ENCODE measurements around the gene FTL.
"Not testable (repeated sequence)": the region's sequence is repeated elsewhere in the genome, so short reads cannot be mapped to it uniquely, and the experiment has no call there.

FTL gene

GRCh38 chr19:48965040-48965805 lies at the start of gene FTL:
FTL (plus strand) TSS chr19:48965309; CDS start chr19:48965508, 199 bp downstream.
- DNase-seq = peak; percentile 92

DNA sequence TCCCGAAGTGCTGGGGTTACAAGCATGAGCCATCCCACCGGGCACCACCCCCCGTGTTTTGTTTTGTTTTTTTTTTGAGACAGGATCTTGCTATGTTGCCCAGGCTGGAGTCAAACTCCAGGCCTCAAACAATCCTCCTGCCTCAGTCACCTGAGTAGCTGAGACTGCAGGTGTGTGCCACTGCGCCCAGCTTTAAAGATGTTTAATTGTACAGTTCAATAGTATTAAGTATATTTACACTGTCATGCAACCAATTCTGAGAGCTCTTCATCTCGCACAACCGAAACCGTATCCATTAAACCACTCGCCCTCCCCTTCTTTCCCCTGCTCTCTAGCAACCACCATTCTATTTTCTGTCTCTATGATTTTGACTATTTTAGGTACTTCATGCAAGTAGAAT lies 49.4 kb upstream of the FTL start:
- DNase-seq = no peak

DNA sequence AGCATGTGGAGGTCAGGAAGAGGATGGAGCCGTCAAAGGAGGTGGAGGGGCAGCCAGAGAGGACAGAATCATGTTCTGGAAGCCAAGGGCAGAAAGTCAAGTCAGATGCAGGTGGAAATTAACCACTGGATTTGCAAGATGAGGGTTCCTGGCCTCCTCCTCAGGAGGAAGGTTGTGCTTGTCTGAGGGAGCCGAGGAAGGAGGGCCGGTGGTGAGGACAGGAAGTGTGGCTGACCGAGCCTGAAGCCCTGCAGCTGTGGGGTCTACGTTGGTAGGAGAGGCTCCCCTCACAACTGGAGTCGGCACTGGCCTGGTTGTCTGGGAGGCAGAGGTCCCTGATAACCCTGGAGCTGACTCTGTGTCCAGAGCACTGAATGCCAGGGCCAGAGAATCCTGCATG lies 47.0 kb upstream of the FTL start:
- DNase-seq = no peak

GRCh38 chr19:48918801-48919247 lies 46.3 kb upstream of the FTL start:
- no peak for DNase-seq

DNA sequence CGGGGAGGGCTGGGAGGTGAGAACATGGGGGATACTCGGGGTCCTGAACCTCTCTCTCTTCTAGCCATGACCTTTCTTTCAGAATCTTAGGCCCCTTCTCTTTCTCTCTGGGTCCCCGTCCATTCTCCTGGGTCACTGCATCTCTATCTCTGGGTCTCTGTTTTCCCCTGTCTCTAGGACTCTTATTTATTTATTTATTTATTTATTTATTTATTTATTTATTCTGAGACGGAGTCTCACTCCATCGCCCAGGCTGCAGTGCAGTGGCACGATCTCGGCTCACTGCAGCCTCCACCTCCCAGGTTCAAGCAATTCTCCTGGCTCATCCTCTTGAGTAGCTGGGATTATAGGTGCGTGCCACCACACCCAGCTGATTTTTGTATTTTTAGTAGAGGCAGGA lies 45.8 kb upstream of the FTL start:
- DNase-seq = not testable (repeated sequence)

- no peak for DNase-seq
Observed at GRCh38 chr19:48920949-48921348, 44.2 kb upstream of the FTL start.

GRCh38 chr19:48921721-48922500 lies 43.2 kb upstream of the FTL start:
- DNase-seq = no peak

DNA sequence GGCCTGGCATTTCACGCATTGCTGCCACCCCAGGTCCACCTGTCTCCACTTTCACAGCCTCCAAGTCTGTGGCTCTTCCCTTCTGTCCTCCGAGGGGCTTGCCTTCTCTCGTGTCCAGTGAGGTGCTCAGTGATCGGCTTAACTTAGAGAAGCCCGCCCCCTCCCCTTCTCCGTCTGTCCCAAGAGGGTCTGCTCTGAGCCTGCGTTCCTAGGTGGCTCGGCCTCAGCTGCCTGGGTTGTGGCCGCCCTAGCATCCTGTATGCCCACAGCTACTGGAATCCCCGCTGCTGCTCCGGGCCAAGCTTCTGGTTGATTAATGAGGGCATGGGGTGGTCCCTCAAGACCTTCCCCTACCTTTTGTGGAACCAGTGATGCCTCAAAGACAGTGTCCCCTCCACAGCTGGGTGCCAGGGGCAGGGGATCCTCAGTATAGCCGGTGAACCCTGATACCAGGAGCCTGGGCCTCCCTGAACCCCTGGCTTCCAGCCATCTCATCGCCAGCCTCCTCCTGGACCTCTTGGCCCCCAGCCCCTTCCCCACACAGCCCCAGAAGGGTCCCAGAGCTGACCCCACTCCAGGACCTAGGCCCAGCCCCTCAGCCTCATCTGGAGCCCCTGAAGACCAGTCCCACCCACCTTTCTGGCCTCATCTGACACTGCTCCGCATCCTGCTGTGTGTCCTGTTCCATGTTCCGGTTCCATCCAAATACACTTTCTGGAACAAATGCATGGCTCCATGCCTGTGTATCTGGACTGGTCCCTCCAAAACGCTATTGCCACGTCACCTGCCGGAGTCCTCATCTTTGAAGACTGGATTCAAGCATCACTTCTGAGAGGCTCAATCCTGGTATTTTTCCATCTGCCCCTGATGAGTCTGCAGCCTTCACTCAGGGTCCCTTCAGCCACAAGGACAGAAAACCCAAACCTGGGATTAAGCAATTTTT lies 42.3 kb upstream of the FTL start:
- DNase-seq = no peak

DNA sequence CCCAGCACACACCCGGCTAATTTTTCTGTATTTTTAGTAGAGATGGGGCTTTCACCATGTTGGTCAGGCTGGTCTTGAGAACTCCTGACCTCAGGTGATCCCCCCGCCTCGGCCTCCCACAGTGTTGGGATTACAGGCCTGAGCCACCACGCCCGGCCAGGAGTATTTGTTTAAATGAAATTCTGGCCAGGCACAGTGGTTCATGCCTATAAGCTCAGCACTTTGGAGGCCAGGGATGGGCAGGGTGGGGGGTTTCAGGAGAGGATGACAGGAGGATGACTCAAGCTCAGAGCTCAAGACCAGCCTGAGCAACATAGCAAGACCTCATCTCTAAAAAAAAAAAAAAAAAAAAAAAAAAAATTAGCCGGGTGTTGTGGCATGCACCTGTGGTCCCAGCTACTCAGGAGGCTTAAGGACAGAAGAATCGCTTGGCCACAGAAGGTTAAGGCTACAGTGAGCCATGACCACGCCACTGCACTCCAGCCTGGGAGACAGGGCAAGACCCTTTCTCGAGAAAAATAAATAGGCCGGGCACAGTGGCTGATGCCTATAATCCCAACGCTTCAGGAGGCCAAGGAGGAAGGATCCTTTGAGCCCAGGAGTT lies 39.8 kb upstream of the FTL start:
- DNase-seq = no peak

- not testable (repeated sequence) for DNase-seq
Observed at GRCh38 chr19:48925890-48926289, 39.2 kb upstream of the FTL start.

- no peak for DNase-seq
Observed at GRCh38 chr19:48926909-48927308, 38.2 kb upstream of the FTL start.

DNA sequence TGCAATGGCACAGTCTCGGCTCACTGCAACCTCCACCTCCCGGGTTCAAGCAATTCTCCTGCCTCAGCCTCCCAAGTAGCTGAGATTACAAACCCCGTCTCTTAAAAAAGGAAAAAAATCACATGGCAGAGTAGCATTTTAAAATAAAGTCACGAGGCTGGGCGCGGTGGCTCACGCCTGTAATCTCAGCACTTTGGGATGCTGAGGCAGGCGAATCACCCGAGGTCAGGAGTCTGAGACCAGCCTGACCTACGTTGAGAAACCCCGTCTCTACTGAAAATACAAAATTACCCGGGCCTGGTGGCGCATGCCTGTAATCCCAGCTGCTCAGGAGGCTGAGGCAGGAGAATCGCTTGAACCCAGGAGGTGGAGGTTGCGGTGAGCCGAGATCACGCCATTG lies 37.4 kb upstream of the FTL start:
- not testable (repeated sequence) for DNase-seq

- DNase-seq = no peak
Observed at GRCh38 chr19:48928164-48929025, 36.7 kb upstream of the FTL start.

DNA sequence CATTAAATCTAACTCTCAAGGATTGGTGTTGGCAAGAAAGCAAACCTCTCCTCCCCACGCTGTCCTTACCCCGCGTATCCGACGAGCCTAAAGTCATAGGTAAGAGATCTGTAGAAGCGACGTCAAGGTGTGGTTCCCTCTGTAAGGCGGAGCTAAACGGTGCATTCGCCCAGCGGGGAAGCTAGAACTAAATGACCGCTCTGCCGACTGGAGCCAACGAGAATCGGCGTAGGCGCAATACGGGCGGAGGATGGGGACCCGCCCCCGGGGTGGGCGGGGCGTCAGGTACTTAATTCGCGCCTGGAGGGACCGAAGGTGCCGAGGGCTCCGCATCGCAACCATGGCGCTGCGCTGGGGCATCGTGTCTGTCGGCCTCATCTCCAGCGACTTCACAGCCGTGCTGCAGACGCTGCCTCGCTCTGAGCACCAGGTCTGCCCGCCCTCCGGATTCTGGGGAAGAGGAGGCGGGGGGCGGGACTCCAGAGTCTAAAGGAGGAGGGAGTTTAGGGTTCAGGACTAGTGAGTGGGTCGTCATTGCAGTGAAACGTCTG lies 31.7 kb upstream of the FTL start, which contains the start of gene DHDH:
TSS of gene DHDH (plus strand) at position 318 of the 551 bp plus-strand sequence. CDS start at position 341, 23 bp downstream.
- DNase-seq = peak; percentile 44

GRCh38 chr19:48934837-48935236 lies 30.3 kb upstream of the FTL start:
- no peak for DNase-seq

DNA sequence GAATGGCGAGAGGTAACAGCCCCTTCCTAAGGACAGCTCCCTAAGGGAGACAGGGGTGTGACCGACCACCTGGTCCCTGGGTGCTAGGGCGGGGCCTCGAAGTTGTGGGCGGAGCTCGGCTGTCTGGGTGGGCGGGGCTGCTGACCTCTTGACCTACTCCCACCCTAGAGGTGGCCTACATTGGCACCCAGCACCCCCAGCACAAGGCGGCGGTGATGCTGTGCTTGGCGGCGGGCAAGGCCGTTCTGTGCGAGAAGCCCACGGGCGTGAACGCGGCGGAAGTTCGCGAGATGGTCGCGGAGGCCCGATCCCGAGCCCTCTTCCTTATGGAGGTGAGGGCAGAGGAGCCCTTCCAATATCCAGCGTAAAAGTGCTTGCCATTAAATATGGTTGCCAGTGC lies 29.2 kb upstream of the FTL start:
- no peak for DNase-seq

DNA sequence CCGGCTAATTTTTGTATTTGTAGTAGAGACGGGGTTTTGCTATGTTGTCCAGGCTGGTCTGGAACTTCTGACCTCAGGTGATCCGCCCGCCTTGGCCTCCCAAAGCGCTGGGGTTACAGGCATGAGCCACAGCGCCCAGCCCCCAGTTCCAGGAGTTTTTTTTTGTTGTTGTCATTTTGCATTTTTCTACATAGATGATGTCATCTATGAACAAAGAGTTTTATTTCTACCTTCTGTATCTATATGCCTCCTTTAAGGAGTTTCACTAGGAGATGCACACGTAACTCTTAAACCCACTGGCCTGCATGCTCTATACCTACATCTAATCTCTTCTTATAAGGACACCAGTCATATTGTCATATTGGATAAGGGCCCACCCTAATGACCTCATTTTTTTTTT lies 26.9 kb upstream of the FTL start:
- no peak for DNase-seq

- no peak for DNase-seq
Observed at GRCh38 chr19:48940902-48941301, 24.2 kb upstream of the FTL start.

DNA sequence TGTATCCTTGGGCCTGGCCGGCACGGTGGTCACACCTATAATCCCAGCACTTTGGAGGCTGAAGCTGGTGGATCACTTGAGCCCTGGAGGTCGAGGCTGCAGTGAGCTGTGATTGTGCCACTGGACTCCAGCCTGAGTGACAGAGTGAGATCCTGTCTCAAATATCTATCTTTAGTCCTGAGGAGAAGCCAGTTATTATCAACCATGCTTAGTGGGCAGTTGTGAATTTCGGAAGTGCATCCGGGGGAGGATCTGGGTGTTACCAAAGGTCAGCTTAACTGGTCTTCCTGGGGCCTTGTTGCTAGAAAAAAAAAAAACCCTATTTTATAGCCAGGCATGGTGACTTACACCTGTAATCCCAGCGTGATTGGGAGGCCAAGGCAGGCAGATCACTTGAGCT lies 22.0 kb upstream of the FTL start:
- no peak for DNase-seq

DNA sequence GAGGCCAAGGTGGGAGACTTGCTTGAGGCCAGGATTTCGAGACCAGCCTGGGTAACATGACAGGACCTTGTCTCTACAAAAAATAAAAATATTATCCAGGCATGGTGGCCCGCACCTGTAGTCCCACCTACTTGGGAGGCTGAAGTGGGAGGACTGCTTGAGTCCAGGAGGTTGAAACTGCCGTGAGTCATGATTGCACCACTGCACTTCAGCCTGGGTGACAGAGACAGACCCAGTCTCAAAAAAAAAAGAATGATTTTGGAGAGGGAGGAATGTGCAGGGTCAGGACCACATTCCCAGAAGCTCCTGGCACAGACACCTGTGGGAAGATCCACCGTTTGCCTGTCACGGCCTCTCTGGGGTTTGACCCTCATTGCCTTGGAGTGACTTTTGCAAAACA lies 19.7 kb upstream of the FTL start:
- DNase-seq = no peak

- no peak for DNase-seq
Observed at GRCh38 chr19:48945817-48946216, 19.3 kb upstream of the FTL start.

Measured in 8988T (cell line).